AG10803 (cell line): Measurements from ENCODE around the gene TOP1.

ENCODE experiments used
- DNase-seq: peaks from one replicate; pipeline ENCODE4 v3.0.0; 2010; ENCODE audit warnings: low read depth
- H3K4me3 ChIP-seq: 2 replicates; pipeline ENCODE4 v1.5.1; 2011; ENCODE audit warnings: mild to moderate bottlenecking, low read length, control low read depth
- TF ChIP-seq, protein P1 (sequence below): conservative IDR thresholded peaks from 2 replicates; pipeline ENCODE4 v1.5.1; 2011; ENCODE audit warnings: mild to moderate bottlenecking, low read length, control low read depth, inconsistent platforms

The TOP1 gene

DNA sequence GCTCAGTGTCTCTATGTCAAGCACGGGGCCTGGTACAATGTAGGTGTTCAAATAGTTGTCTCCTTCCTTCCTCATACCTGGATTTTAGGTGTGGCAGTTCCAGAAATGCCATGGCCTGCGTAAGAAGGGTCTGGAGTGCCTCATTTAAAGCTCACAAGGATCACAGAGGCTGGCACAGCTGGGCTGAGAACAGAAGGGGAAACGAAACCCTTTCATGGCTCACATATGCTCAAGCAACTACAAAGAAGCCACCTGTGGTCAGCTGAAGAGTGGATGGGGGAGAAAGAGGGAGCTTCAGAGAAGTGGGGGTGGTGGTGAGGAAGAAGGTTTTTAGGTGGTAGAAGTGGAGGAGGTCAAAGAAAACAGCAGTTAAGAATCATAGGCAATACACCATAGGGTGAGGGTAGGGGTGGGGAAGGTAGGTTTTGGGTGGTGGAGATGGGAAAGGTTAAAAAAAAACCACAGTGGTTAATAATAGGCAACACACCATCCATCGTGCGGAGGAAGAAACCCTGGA lies 17.0 kb upstream of the TOP1 start:
- H3K4me3 ChIP-seq, result no peak overlapping the region
- TF ChIP-seq, protein P1, sequence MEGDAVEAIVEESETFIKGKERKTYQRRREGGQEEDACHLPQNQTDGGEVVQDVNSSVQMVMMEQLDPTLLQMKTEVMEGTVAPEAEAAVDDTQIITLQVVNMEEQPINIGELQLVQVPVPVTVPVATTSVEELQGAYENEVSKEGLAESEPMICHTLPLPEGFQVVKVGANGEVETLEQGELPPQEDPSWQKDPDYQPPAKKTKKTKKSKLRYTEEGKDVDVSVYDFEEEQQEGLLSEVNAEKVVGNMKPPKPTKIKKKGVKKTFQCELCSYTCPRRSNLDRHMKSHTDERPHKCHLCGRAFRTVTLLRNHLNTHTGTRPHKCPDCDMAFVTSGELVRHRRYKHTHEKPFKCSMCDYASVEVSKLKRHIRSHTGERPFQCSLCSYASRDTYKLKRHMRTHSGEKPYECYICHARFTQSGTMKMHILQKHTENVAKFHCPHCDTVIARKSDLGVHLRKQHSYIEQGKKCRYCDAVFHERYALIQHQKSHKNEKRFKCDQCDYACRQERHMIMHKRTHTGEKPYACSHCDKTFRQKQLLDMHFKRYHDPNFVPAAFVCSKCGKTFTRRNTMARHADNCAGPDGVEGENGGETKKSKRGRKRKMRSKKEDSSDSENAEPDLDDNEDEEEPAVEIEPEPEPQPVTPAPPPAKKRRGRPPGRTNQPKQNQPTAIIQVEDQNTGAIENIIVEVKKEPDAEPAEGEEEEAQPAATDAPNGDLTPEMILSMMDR, result no peak

GRCh38 chr20:41014561-41015088 lies 14.0 kb upstream of the TOP1 start:
- H3K4me3 ChIP-seq, result no peak overlapping the region
- TF ChIP-seq, protein P1, result no peak
- no peak for DNase-seq

More for the DNA sequence above, 17.0 kb upstream of the TOP1 start:
- no peak for DNase-seq

DNA sequence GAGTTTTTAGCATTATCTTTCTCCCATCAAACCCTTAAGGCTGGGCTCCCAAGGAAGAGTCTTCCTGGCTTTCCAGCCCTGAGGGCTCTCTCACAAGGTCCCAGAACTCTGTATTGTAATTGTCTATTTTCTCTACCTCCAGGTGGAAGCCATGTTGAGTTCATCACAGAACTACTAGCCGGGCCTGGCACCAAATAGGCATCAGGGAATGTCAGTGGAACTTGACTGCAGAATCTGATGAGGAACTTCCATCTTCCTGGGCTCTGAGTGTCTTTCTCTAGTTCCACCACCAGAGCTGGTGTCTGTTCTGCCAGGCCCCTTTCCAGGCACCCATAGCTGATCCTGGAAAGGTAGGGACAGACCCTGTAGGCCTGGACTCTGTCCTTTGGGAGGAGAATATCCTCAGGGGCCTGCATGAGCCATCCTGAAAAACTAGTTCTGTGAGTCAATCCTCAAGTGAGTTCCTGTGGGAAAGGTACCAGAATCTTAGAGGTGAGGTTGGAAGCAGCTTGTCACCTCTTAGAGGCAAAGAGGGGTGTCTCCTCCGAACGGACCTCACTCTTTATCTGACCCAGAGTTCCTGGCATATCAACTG lies 11.1 kb upstream of the TOP1 start:
- no peak for DNase-seq
- H3K4me3 ChIP-seq, result no peak overlapping the region
- TF ChIP-seq, protein P1, result no peak

DNA sequence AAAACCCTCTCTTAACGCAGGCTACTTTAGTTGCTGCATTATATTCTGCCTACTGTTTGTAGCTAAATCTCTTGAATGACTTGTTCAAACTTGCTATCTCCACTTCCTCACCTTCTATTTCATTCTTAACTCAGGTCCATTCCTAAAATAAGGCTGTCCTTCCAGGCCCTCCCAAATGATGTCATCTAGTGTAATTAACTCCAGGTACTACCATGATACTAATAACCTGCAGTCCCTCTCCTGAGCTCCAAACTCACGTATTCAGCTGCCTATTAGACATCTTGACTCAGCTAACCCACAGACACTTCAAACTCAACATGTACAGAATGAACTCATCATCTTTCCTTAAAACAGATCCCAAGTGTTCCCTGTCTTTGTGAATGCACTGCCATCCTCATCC lies 10.5 kb upstream of the TOP1 start:
- TF ChIP-seq, protein P1, result no peak
- no peak overlapping the region for H3K4me3 ChIP-seq
- no peak for DNase-seq

- TF ChIP-seq, protein P1, result no peak
- no peak for DNase-seq
- H3K4me3 ChIP-seq, result no peak overlapping the region
Measured at GRCh38 chr20:41023549-41023948, 5.1 kb upstream of the TOP1 start.

GRCh38 chr20:41027366-41027765 lies 1.3 kb upstream of the TOP1 start:
- TF ChIP-seq, protein P1, result no peak
- no peak for DNase-seq
- H3K4me3 ChIP-seq, result no peak overlapping the region

GRCh38 chr20:41027872-41028358 lies 707 bp upstream of the TOP1 start:
- no peak for DNase-seq
- peak overlapping the region; percentile 78 for H3K4me3 ChIP-seq
- TF ChIP-seq, protein P1, result no peak
